ENCODE measurements around the gene JSRP1.
"Not testable (repeated sequence)": the region's sequence is repeated elsewhere in the genome, so short reads cannot be mapped to it uniquely, and the experiment has no call there.

The JSRP1 gene

DNA sequence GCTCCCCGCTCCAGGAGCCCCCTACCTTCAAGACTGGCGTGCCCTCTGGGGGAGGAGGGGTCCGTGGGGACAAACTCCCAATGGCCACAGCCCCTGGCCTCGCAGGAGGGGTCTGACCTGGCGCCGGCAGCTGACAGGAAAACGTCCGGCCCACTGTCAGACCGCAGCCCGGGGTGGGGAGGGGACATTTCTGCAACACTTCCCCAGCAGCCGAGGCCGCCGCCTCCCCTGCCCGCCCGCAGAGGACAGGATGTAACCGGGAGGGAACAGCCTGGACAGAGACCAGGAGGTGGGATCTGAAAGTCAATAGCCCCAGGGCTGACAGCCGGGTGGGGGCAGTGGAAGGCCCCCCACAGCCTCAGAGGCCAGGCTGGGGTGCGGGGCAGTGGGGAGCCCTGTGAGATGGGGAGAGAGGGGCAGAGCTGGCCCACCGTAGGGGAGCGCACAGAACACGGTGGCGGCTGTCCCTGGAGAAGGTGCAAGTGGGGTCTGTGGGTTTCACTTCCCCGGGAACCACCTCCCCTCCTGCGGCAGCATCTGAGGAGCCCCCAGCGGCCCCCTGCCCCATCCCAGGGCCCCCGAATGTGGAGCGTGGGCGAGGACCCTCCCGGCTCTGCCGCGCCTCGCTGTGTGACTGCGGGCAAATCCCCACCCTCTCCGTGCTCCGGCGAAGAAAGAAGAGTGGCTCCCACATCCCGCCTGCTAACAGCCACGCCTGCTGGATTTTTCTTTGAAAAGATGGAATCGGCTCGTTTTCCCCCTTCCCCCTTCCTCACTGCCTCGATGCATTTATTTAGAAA, 26.0 kb upstream of the JSRP1 start, which contains the start of gene PEAK3:
Gene PEAK3 (minus strand): TSS at position 114 of the 800 bp plus-strand sequence. CDS start 1,244 bp downstream, outside the sequence.
- no peak for DNase-seq (ENCODE audit: low read depth in 2 of 2)

DNA sequence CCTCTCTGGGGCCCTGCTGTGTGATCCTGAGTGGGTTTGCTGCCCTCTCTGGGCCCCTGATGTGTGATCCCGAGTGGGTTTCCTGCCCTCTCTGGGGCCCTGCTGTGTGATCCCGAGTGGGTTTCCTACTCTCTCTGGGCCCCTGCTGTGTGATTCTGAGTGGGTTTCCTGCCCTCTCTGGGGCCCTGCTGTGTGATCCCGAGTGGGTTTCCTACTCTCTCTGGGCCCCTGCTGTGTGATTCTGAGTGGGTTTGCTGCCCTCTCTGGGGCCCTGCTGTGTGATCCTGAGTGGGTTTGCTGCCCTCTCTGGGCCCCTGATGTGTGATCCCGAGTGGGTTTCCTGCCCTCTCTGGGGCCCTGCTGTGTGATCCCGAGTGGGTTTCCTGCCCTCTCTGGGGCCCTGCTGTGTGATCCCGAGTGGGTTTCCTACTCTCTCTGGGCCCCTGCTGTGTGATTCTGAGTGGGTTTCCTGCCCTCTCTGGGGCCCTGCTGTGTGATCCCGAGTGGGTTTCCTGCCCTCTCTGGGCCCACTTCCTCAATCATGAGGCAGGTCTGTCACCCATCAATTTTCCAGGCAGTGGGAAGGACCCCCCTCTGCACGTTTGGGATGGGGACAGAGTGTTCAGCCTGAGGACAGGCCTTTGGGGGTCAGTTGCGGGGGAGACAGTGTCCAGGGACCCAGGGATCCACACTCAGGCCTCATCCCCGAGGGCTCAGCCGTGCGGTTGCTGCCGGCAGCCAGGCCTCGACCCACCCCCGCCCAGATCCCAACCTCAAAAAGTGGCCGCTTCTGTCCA, 25.2 kb upstream of the JSRP1 start:
- not testable (repeated sequence) for DNase-seq (ENCODE audit: low read depth in 2 of 2)

DNA sequence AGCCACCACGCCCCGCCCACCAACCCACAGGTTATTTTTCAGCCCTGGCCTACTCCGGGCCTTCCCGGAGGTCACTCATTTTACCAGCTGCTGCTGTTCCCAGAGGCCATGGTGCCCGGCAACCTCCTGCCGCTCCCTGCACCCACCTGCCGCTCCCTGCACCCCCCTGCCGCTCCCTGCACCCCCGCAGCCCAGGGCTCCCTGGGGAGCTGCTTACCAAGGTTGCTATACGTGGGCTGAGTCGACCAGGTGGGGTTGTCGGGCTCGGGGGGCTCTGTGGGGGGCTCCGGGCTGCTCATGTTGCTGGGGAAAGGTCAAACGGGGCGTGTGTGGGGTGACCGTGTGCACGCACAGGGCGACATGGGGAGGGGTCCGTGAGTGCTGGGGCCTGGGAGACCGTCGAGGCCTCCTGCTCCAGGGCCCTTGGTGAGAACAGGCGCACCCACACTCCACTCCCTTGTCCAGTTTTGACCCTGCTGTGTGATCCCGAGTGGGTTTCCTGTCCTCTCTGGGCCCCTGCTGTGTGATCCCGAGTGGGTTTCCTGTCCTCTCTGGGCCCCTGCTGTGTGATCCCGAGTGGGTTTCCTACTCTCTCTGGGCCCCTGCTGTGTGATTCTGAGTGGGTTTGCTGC, 24.5 kb upstream of the JSRP1 start:
- no peak for DNase-seq (ENCODE audit: low read depth in 2 of 2)

DNA sequence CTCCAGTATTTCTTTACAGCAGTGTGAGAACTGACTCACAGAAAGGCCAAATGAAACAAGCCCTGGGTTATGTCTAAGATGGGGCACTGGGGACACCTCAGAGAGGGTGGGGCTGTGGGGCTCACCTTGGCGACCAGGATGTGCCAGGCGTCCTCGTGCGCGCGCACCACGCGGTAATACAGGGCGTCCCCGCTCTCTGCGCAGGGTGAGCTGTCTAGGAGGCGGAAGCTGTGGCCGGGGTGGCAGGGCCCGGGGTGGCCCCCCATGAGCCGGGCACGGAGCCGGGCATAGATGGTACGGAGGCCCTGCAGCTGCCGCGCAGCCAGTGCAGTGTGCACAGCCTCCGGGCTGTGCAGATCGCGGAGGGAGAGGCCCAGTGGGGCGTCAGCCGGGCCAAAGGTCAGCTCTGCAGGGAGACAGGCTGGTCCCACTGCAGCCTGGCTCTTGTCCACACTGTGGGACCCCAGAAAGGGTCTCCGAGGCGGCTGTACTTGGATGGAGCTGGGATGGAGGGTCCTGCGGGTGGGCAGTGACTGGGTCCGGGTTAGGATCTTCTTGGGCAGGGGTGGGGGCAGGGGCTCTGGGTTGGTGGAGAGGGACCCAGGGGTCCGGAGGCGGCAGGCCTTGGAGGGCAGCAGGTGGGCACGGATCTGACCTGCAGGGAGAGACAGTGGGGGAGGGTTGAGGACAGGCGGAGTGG, 22.4 kb upstream of the JSRP1 start:
- no peak for DNase-seq (ENCODE audit: low read depth in 2 of 2)

DNA sequence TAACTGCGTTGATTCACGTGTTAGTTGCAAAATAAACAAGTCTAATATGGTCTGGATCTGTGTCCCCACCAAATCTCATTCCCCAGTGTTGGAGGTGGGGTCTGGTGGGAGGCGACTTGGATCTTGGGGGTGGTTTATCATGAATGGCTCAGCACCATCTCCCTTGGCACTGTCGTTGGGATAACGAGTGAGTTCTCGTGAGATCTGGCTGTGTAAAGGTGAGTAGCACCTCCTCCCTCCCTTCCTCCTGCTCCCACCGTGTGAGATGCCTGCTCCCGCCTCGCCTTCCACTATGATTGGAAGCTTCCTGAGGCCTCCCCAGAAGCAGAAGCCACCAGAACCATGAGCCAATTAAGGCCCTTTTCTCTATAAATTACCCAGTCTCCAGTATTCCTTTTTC, 20.9 kb upstream of the JSRP1 start:
- DNase-seq (ENCODE audit: low read depth in 2 of 2), result no peak

DNA sequence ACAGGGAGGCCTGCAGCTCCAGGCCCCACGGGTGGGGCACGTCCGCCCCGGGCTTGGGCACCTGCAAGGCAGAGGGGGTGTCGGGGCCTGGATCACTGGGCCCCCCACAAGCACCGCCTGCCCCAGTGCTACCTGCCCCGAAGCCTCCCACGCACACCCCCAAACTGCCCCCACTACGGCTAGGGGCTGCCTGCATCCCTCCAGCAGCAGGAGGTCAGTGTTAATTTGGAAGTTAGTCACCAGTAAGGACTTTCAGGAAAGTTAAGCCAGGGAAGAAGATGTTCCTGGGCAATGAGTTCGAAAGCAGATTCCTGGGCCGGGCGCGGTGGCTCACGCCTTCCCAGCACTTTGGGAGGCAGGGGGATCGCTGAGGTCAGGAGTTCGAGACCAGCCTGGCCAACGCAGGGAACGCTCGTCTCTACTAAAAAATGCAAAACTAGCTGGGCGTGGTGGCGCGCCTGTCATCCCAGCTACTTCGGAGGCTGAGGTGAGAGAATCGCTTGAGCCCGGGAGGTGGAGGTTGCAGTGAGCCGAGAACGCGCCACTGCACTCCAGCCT, 20.3 kb upstream of the JSRP1 start:
- no peak for DNase-seq (ENCODE audit: low read depth in 2 of 2)

DNA sequence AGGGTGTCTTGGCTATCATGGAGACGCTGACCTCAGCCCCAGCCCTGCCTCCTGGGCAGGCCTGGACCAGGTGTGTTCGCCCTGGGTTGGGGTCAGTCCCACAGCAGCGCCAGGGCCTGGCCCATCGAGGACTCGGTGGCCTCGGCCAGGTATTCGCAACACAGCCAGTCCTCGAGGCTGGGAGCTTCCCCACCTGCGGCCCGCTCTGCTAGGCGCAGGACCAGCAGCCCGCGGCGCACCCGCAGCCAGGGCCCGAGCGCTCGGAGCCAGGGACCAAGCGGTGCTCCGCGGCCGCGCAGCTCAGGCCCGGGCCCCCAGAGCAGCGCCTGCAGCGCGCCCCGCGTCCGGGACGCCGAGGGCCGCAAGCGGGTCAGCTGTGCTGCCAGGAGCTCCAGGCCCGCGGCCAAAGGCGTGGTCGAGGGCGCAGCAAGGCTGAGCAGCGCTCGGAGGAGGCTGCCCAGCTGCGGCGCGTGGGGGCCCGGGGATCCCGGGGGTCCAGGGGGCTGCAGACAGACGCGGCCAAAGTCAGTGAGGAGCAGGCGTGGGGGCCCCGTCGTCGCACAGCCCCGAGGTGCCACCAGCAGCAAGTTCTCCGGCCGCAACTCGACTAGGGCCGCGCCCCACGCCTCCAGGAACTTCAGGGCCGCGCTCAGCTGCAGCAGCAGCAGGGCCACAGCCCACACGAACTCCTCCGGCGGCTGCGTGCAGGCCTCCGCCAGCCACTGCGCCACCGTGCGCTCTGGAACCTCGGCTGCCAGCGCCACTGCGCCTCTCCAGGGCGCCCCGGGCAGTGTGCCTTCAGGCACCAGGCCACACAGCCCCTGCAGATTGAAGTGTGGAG, 19.6 kb upstream of the JSRP1 start:
- no peak for DNase-seq (ENCODE audit: low read depth in 2 of 2)

DNA sequence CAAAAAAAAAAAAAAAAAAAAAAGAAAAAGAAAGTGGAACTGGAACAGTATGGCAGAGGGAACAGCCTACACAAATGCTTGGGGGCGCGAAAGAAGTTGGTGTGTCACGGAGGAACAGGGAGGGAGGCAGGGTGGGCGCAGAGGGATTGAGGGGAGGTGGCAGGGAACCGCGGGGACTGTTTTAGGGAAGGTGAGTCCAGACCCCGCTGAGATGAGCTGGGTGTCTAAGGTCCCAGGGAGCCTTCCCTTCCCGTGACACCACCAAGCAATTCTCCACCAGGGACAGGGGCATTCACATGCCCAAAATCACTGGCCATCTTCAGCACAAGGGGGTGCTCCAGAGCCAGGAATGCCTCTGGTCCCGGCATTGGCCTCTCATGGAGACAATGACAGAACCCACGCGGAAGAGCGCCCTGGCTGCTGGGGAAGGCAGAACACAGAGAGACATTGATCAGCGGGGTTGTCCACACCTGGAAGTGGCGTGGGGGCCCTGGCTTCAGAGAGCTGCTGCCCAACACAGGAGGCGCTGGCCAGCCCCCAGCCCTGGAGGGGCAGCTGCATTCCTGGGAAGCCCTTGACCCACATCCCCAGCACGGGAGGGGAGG, 18.8 kb upstream of the JSRP1 start:
- DNase-seq (ENCODE audit: low read depth in 2 of 2), result no peak

DNA sequence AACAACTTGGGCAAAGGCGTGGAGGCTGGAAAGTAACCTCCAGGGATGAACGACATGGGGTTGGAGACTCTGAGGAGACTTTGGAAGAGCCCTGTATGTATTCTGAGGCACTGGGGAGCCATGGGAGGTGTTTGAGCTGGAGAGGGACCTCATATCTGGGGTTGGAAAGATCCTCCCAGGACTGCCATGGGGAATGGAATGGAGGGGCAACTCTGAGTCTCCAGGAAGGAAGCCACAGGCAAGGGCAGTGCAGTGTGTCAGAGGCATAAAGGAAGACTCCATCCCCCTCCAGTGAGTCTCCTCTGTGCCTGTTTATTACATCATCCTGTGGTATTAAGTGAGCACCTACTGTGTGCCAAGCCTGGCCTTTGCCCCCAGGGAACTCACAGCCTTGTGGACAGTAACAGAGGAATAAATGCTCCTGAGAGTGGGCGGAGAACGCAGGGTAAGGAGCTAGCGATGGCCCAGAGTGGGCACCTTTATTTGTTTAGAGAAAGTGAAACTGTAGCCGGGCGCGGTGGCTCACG, 18.0 kb upstream of the JSRP1 start:
- DNase-seq (ENCODE audit: low read depth in 2 of 2), result no peak

DNA sequence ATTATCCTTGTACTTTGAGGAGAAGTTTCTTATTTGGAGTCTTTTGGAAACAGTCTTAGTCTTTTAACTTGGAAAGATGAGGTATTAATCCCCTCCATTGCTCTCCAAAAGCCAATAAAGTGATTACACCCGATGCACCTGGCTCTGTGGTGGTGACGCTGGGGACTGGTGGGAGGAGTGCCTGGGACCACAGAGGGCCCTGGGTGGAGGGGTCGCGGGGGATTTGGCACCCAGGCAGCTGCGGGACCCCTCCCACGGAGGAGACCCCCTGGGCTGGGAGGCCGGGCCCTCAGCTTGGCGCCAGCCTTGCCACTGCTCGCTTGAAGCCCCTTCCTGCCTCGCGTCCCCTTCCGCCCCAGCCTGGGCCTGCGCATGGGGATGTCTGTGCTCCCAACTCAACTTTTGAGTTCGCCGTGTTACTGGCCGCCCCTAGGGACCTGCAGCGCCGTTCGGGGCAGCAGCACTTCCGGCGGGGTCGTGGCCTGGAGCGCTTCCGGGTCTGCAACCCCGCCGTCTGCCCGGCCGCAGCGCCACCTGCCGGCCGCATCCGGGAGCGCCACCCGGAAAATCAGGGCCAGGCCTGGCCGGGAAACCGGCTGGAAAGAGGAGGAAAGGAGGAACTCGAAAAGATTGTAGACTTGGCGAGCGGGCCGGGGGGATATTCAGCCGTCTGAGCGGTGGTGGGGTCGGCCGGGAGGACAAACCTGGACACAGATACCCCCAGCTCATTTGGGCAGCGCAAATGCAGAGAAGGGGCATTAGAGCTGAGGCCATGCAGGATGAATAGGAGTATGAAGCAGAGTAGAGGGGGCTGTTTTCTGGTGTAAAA, 17.4 kb upstream of the JSRP1 start:
- no peak for DNase-seq (ENCODE audit: low read depth in 2 of 2)

DNA sequence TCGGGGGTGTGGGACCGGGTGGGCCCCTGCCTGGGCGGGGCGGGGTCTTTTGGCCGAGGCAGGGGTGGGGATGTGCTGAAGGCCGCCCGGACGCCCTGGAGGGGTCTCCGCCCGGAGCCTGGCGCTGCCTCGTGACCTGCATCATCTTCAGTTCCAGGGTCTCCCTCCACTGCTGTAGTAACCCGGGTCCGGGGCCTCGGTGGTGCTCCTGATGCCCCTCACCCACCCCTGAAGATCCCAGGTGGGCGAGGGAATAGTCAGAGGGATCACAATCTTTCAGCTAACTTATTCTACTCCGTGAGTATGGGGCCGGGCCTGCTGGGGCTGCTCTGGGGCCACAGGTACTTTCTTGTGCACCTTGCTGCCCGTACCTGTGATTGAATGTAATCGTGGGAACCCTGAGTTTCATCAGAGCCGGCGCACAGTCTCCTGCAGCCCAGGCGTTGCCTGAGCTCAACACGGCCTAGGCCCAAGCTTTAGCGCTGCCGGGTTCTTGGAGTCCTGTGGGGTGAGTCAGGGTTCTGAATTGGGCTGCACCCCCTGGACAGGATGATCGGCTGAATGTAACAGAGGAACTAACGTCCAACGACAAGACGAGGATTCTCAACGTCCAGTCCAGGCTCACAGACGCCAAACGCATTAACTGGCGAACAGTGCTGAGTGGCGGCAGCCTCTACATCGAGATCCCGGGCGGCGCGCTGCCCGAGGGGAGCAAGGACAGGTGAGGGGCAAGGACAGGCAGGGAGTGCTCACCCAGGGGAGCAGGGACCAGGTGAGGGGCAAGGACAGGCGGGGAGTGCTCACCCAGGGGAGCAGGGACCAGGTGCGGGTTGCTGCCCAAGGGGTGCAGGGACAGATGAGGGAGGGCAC, 15.3 kb upstream of the JSRP1 start:
- no peak for DNase-seq (ENCODE audit: low read depth in 2 of 2)

DNA sequence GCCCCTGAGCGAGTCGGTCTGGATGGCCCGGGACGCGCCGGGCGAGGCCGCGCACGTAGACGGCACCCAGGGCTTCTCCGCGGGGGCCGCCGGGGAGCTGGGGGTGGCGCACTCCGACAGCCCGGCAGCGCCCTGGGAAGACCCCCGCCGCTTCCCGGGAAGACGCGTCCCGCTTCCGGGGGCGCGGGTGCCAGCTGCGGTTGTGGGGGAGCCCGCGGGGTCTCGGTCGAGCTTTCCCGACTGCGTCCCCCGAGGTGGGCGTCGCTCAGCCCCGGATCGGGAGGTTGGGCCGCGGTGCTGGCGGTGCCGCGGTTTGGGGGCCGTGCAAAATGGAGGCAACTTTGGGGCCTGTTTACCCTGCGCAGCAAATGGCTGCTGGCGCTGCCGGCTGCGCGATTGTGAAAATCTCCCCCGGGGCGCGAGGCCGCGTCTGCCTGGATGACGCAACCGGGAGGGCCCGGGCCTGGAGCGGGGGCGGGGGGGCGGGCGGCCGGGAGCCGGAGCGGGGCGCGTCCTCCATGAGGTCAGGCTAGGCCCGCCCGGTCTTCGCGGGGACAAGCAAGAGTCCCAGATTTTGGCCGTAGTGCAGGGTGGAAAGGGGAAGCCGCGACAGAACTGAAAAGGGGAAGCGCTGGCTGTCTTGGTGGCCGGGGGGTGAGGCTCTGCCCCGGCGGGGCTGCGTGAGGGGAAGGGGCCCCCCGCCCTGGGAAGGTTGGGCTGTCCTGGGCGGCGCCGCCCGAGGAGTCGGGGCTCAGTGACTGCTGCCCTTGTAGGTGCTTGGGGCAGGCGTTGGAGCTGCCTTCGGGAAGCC, 14.4 kb upstream of the JSRP1 start:
- peak; percentile 61 to 65 for DNase-seq (ENCODE audit: low read depth in 2 of 2)

DNA sequence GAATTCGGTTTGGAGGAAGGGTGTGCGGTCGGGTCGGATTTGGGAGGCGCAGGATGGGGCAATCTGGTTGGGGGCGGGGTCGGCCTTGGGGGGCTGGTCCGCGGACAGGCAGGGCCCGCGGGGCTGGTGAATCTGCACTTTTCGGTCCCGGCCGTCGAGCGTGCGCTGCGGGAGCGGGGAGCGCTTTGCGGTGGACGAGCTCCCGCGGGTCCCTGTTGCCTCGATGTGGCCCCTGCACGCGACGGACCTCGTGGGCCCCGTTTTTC, 13.9 kb upstream of the JSRP1 start:
- no peak for DNase-seq (ENCODE audit: low read depth in 2 of 2)

DNA sequence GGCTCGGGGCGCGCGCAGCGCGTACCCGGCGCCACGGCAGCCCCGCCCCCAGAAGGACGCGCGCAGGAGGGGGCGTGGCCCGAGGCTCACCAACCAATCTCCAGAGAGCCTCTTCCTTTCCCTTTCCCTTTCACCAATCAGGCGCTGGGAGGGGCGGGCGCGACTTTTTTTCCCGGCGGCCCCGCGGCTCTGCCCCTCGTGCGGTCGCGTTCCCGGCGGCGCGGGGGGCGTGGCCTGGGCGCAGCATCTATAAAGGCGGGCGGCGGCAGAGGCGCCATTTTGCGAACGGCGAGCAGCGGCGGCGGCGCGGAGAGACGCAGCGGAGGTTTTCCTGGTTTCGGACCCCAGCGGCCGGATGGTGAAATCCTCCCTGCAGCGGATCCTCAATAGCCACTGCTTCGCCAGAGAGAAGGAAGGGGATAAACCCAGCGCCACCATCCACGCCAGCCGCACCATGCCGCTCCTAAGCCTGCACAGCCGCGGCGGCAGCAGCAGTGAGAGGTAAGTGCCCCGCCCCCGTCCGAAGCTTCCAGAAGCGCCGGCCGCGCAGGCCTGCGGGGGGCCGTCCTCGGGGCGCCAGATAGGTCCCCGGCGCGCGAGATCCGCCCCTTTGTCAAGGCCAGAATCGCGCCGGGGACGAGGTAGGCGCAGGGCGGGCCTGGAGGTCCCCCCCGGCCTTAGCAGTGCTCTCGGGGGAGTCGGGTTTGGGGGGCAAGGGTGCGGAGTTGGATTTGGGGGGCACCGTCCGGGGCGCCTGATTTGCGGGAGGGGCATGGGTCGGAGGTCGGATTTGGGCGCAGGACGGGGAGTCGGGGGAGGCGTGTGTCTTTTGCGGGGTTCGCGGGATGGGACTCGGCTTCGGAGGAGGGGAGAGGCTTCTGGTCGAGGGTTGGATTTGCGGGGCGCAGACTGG, 13.3 kb upstream of the JSRP1 start:
- peak; percentile 93 to 94 for DNase-seq (ENCODE audit: low read depth in 2 of 2)

DNA sequence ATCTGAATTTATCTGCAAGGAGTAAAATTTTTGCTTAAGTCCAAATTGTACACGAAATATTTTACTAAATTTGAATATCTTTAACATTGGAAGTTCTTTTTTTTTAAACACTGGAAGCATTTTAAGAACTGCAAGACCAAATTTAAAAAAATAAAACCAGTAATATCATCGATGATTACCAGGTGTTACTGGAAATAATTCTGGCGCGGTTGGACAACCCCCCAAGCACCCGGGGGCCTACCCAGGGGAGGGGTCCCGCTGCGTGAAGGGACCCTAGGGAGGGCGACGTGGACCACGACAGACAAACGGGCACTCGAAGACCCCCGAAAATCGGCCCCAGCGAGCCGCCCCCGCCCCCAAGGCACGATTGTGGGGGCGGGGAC, 12.6 kb upstream of the JSRP1 start:
- DNase-seq (ENCODE audit: low read depth in 2 of 2), result no peak

DNA sequence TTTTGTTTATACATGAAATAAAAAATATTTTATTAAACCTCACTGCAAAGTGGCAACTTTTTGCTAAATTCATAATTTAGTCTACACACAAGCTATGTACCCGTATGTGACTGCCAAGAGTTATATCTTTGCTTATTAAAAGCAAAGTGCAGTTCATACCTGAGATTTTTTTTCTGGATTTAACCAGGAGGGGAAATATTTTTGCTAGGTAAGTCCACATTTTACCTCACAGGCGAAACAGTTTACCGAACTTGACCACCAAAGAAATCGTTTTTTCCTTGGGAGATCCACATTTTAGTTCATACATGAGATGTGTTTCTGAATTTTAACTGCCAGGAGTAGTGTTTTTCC, 12.2 kb upstream of the JSRP1 start:
- DNase-seq (ENCODE audit: low read depth in 2 of 2), result no peak

Data from fibroblast of skin of left biceps (primary cell).